GM18505 (cell line): ENCODE measurements around the gene SOX14.

ENCODE experiments used
- ATAC-seq: cut with Tn5 transposase; IDR thresholded peaks from one replicate; pipeline ENCODE4 v1.9.1; 2021; ENCODE audit not compliant: unreplicated experiment
- POLR2A ChIP-seq: IDR thresholded peaks from 4 replicates; pipeline ENCODE4 v1.6.1; 2011; ENCODE audit warnings: borderline replicate concordance; ENCODE audit not compliant: insufficient read depth, insufficient read length; ENCODE audit errors: extremely low read depth

SOX14 gene

DNA sequence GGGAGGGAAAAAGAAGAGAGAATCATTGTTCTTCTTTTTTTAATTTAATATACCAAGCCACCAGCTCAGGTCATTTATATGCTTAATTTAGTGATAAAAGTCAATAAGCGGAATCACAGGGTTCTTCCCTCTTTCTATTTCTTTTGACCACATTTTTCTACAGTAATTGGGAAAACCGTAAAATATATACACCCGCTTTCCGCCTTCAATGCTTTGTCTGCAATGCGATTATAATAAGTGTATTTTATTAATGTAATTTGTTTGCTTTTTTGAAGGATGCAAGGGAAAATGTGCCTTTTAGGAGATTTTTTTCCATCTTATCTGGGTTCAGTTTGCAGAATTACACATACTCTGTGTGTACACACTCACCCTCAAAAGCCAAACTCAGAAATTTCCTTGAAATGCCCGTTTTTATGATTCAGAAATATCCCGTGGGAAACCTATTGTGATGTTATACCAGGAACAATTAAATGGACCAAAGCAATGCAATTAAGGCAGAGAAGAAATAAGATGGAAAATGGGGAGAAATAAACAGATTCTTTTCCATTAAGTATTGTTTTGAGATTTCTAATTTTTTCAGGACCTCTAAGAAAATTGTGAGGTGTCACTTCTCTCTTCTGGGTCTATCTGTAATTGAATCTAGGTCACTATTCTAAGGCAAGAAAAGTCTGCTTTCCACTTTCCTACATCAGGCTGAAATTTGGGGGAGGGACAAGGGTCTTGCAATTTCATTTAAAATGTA, 8.3 kb downstream of the SOX14 start:
- TF ChIP-seq POLR2A, result no peak
- ATAC-seq, result no peak

- no peak for ATAC-seq
- TF ChIP-seq POLR2A, result no peak
Observed at GRCh38 chr3:137778941-137779340, 14.8 kb downstream of the SOX14 start.

DNA sequence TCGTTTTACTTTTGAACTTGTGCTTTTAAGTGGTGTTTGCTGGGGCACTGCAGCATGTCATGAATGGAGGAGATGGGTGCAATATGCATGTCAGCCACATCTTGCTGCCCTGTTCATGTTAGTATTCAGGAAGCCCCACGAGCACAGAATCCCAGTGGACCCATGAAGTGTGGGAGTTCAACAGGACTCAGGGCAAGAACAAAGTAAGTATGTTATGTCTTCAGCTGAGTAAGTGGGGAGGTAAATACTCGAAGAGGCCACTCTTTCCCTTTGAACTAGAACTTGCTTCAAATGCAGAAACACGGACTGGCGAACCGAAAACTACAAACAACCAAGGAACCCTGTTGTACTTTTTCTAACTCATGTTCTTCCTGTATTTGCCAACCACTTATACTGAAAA, 23.4 kb downstream of the SOX14 start:
- ATAC-seq, result no peak
- no peak for TF ChIP-seq POLR2A

DNA sequence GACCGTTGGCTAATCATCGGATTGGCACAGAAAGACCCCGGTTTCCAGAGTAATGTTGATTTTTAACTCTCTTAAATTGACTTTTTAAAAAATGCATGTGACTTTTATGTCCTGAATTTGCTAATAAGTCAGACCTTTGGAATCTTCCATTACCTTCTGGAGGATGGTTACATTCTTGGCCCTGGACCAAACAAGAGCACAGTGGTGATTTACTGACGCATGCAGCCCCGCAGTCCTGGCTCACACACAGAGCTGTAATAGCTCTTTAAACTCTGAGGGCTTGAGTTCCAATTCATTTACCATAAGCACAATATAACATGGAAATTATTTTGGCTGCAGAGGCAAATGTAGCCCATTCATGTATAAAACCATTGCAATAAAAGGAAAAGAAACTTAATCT, 25.1 kb downstream of the SOX14 start:
- no peak for ATAC-seq
- no peak for TF ChIP-seq POLR2A

DNA sequence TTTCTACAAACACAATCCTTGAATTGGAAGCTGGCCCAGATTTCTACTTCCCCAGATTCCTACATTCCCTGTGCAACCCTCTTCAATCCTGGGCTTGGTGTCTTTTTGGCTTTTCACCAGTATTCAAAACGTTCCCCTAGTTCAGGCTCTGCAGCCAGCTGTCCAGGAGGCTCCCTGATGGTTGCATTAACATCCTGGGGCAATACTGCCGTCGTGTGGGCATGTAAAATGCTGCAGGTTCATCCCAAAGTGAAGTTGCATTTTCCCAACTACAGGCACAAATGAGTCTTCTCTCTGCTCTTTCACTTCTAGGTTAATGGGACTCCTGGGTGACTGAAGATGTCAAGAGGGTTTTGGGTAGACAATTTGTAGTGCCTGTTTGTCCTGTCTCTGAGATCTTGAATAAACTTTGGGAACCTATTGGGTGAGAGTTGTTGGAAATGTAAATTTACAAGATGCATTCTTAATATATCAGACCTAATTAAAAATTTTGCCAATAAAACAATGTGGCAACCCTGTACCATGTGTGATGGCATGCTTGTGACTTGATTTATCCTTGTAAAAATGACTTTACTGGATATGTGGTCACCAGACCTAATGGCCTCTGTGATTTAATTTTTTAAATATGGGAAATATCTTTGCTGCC, 28.6 kb downstream of the SOX14 start:
- ATAC-seq, result no peak
- TF ChIP-seq POLR2A, result no peak

- no peak for ATAC-seq
- no peak for TF ChIP-seq POLR2A
Observed at GRCh38 chr3:137796993-137797392, 32.9 kb downstream of the SOX14 start.

DNA sequence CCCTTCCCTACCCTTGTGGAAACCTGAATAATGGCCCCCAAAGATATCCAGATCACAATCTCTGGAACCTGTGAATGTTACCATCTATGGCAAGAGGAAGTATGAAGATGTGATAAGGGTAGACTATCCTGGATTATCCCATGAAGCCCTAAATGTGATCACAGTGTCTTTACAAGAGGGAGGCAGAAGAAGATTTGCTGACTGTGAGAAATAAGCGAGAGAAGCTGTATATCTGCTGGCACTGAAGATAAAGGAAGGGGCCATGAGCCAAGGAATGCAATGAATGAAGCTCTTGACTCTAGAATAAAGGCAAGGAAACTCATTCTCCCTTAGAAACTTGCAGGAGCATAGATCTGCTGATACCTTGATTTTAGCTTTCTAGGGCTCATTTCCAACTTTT, 39.1 kb downstream of the SOX14 start:
- no peak for TF ChIP-seq POLR2A
- ATAC-seq, result no peak

DNA sequence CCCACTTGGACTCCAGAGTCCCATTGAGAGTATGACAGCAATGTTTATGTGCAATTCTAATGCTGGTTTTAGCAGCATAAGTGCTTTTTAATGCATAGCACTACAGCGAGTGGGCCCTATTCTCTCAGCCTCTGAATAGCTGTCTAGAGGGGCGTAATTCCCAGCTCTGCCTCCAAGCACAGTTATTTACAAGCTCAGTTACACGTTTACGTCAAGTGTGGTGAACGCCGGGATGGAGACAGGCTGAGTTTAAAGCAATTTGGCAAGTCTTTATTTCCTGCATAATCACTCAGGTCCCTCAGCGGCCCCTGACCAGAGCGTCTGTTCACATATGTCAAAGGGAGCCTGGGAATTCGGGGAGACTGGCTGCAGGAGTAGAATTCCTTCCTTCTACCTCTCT, 43.9 kb downstream of the SOX14 start:
- TF ChIP-seq POLR2A, result no peak
- no peak for ATAC-seq

GRCh38 chr3:137809509-137809908, 45.4 kb downstream of the SOX14 start:
- ATAC-seq, result no peak
- TF ChIP-seq POLR2A, result no peak

DNA sequence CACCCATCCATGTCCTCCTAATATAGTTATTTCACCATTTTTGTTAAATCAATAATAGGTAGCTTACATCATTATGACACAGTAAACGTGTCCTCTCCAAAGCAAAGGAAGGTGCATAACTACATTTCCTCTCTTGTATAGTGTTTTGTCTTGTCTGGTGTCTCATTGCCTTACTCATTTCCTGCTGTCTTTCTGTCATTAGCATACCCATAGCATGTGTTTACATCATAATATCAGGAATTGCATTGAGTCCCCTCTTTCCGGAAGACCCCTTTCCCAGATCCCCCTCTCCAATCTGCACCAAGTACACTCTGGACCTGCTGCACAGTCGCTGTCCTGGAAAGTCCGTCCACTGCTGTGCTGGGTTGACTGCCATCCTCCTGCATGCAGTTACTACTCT, 47.9 kb downstream of the SOX14 start:
- no peak for TF ChIP-seq POLR2A

DNA sequence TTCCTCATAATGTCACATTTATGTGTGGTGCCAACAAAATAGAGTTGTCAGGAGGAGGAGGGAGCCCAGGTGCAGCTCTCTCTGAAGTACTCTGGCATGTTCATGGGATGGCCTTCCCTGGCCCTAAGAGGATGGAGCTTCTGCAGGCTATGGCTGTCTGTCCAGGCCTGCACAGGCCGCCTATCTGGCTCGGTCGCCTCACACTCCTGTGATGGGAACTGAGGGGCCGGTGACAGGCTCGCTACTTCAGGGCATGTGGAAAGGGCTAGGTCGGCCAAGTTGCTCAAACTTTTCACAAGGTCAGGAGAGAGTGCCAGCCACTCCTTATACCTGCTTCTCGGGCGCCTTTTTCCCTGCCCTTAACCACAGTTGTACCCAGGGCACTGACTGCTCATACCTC, 51.1 kb downstream of the SOX14 start:
- no peak for ATAC-seq
- TF ChIP-seq POLR2A, result no peak

More for the DNA sequence above, 47.9 kb downstream of the SOX14 start:
- no peak for ATAC-seq
